ENCODE results near the gene TRMT2A. TPM values are rescaled to one million over a fixed set of nuclear protein-coding genes. Genes with fewer than 3 reads are reported as not detected.

Gene TRMT2A
- total RNA-seq, 4 donors from 2014 or later = 33.0 to 62.9 (median 46.7) TPM

GRCh38 chr22:20118300-20119020, 1.4 kb upstream of the TRMT2A start:
- TF ChIP-seq, protein P1, sequence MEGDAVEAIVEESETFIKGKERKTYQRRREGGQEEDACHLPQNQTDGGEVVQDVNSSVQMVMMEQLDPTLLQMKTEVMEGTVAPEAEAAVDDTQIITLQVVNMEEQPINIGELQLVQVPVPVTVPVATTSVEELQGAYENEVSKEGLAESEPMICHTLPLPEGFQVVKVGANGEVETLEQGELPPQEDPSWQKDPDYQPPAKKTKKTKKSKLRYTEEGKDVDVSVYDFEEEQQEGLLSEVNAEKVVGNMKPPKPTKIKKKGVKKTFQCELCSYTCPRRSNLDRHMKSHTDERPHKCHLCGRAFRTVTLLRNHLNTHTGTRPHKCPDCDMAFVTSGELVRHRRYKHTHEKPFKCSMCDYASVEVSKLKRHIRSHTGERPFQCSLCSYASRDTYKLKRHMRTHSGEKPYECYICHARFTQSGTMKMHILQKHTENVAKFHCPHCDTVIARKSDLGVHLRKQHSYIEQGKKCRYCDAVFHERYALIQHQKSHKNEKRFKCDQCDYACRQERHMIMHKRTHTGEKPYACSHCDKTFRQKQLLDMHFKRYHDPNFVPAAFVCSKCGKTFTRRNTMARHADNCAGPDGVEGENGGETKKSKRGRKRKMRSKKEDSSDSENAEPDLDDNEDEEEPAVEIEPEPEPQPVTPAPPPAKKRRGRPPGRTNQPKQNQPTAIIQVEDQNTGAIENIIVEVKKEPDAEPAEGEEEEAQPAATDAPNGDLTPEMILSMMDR (IDR thresholded peaks at IDR 0.05; ENCODE audit: low read depth) = no peak

- TF ChIP-seq, protein P1 (IDR thresholded peaks at IDR 0.05; ENCODE audit: low read depth) = no peak
Observed at GRCh38 chr22:20117633-20118299, 740 bp upstream of the TRMT2A start.

- TF ChIP-seq, protein P1 (IDR thresholded peaks at IDR 0.05; ENCODE audit: low read depth) = no peak
Observed at GRCh38 chr22:20116376-20116950, 563 bp downstream of the TRMT2A start.

GRCh38 chr22:20115691-20116375, 1.2 kb downstream of the TRMT2A start, which contains the start of gene RANBP1:
TSS of gene RANBP1 (plus strand) at chr22:20116104. CDS start at chr22:20116185, 81 bp downstream.
- TF ChIP-seq, protein P1 (IDR thresholded peaks at IDR 0.05; ENCODE audit: low read depth) = no peak

GRCh38 chr22:20114506-20115475, 2.2 kb downstream of the TRMT2A start:
- TF ChIP-seq, protein P1 (IDR thresholded peaks at IDR 0.05; ENCODE audit: low read depth) = no peak

- TF ChIP-seq, protein P1 (IDR thresholded peaks at IDR 0.05; ENCODE audit: low read depth) = no peak
Observed at GRCh38 chr22:20113551-20114310, 3.3 kb downstream of the TRMT2A start.
